OCI-LY7 (cell line): ENCODE results near the gene NCR1. TPM values are rescaled to one million over a fixed set of nuclear protein-coding genes. Genes with fewer than 3 reads are reported as not detected.
A peak's percentile ranks its signal among the peaks of the same experiment; 100 is the strongest.

Experiments used
- BruUV-seq: library from RNA; stranded (reverse); fragments of 400-500 nt; replicated peaks from 2 replicates; lab custom pipeline; 2021; lab: Mats Ljungman, UMichigan
- CTCF ChIA-PET: fragments of 300-600 bp; sonication (Branson Sonifier 250); formaldehyde crosslinking; loops from one replicate; lab custom pipeline; 2022; ENCODE audit warnings: antibody characterized with exemption; ENCODE audit not compliant: unreplicated experiment; lab: Charles Lee
- POLR2A ChIA-PET: fragments of 300-600 bp; sonication (Branson Sonifier 250); formaldehyde crosslinking; loops from one replicate; lab custom pipeline; 2022; ENCODE audit warnings: antibody characterized with exemption; lab: Charles Lee
- DNase-seq: peaks from one replicate; pipeline ENCODE4 v3.0.0-alpha.2; 2015; ENCODE audit warnings: low spot score
- H2AFZ ChIP-seq: fragments of 200-600 bp; sonication (generic), shearing (Covaris generic); 2 replicates; pipeline ENCODE4 v1.6.1; 2014; ENCODE audit warnings: mild to moderate bottlenecking, antibody characterized with exemption, low read length, moderate library complexity
- H3K27ac ChIP-seq: fragments of 200-600 bp; sonication (generic); 2 replicates; pipeline ENCODE4 v1.5.1; 2014; ENCODE audit warnings: mixed run types, low read depth, mild to moderate bottlenecking, moderate library complexity, low read length, inconsistent platforms; ENCODE audit not compliant: poor library complexity, severe bottlenecking
- H3K36me3 ChIP-seq: fragments of 200-600 bp; sonication (generic); 2 replicates; pipeline ENCODE4 v1.6.1; 2014; ENCODE audit warnings: mild to moderate bottlenecking, antibody characterized with exemption, low read length, moderate library complexity, mixed read lengths; ENCODE audit not compliant: insufficient read depth
- H3K4me1 ChIP-seq: fragments of 200-600 bp; sonication (generic); 2 replicates; pipeline ENCODE4 v1.5.1; 2014; ENCODE audit warnings: mild to moderate bottlenecking, low read length; ENCODE audit not compliant: insufficient read depth, poor library complexity, severe bottlenecking
- H3K4me2 ChIP-seq: fragments of 200-600 bp; sonication (generic); 2 replicates; pipeline ENCODE4 v1.6.1; 2014; ENCODE audit warnings: mild to moderate bottlenecking, low read length
- H3K4me3 ChIP-seq: fragments of 200-600 bp; sonication (generic); 2 replicates; pipeline ENCODE4 v1.5.1; 2014; ENCODE audit warnings: mild to moderate bottlenecking, low read depth, low read length; ENCODE audit not compliant: poor library complexity, severe bottlenecking
- H3K79me2 ChIP-seq: fragments of 200-600 bp; sonication (generic); 2 replicates; pipeline ENCODE4 v1.6.1; 2016; ENCODE audit warnings: low read depth, mild to moderate bottlenecking, low read length, moderate library complexity, mixed read lengths; ENCODE audit not compliant: insufficient read depth
- H3K9me2 ChIP-seq: fragments of 200-600 bp; sonication (generic); 2 replicates; pipeline ENCODE4 v1.6.1; 2016; ENCODE audit warnings: mild to moderate bottlenecking, low read length, mixed read lengths; ENCODE audit not compliant: insufficient read depth
- H3K9me3 ChIP-seq: fragments of 200-600 bp; sonication (generic); 2 replicates; pipeline ENCODE4 v1.6.1; 2014; ENCODE audit warnings: mild to moderate bottlenecking, mixed run types, low read length, mixed read lengths
- H4K20me1 ChIP-seq: fragments of 200-600 bp; sonication (generic); 2 replicates; pipeline ENCODE4 v1.6.1; 2014; ENCODE audit warnings: mild to moderate bottlenecking, antibody characterized with exemption, low read length, moderate library complexity, mixed read lengths; ENCODE audit not compliant: insufficient read depth
- EZH2phosphoT487 ChIP-seq: fragments of 200-600 bp; sonication (generic); IDR thresholded peaks from 2 replicates; pipeline ENCODE4 v1.6.1; 2018; ENCODE audit warnings: low read depth, borderline replicate concordance, mild to moderate bottlenecking, mixed run types, antibody characterized with exemption, low read length, moderate library complexity, mixed read lengths
- intact Hi-C: fragments of 100-400 bp; cut with micrococcal nuclease; formaldehyde crosslinking; loops from one replicate; pipeline ENCODE4 v1.10.0; 2022; ENCODE audit not compliant: unreplicated experiment
- small RNA-seq: library from RNA; depleted of rRNA; stranded (forward); fragments of <200 nt; gene quantifications from one replicate; pipeline ENCODE3, GENCODE V24; 2014
- total RNA-seq, 2 experiments: library from RNA; depleted of rRNA in 1 of 2; stranded (reverse); fragments of >200 nt in 1 of 2; shearing (Covaris generic) in 1 of 2; gene quantifications; 2 replicates each; pipeline ENCODE4 v1.2.3, GENCODE V29; 2014 to 2022
- TF ChIP-seq, protein P1 (sequence below): fragments of 200-600 bp; sonication (generic); conservative IDR thresholded peaks from 2 replicates; pipeline ENCODE4 v1.5.1; 2014; ENCODE audit warnings: mild to moderate bottlenecking, antibody characterized with exemption, low read length, moderate library complexity, mixed read lengths

The NCR1 gene
- total RNA-seq, 2 experiments from 2014 or later = not detected

DNA sequence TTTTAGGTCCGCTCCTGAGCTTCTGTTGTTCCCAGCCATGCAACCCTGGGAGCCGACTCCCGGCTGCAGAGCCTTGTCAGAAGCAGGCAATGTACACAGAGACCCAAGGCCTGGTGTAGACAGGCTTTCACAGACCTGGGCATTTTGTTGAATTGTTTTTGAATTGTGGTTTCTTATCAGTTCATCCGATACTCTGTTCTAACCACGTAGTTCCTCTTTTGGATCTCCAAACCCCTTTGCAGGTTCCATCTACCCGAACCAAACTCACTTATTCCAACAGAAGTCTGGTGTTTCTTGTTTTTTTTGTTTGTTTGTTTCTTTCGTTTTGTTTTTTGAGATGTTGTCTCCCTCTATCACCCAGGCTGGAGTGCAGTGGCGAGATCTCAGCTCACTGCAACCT, 53.9 kb downstream of the NCR1 start:
- peaks cover 31% of the 10 kb centered on the region for H3K4me1 ChIP-seq
- no peaks in the 10 kb centered on the region for H3K9me3 ChIP-seq
- POLR2A ChIA-PET = interaction anchor here (0.9 kb wide), 1 partner anchor 44 kb away, joined by 3 read pairs; no protein-coding TSS in a partner anchor
- peak overlapping the region; percentile 46 for H3K4me3 ChIP-seq
- H4K20me1 ChIP-seq = no peaks in the 10 kb centered on the region
- CTCF ChIA-PET = no interaction called here
- no peaks in the 10 kb centered on the region for H3K79me2 ChIP-seq
- no TSS peak for BruUV-seq
- intact Hi-C loops = no loop called here
- H3K27ac ChIP-seq = peak overlapping the region; percentile 85
- H3K4me2 ChIP-seq = peak overlapping the region; percentile 75
- peak overlapping the region; percentile 97 for H2AFZ ChIP-seq
- DNase-seq = peak; percentile 60
- no peaks in the 10 kb centered on the region for H3K36me3 ChIP-seq
- no peaks in the 10 kb centered on the region for H3K9me2 ChIP-seq
- TF ChIP-seq, protein P1, sequence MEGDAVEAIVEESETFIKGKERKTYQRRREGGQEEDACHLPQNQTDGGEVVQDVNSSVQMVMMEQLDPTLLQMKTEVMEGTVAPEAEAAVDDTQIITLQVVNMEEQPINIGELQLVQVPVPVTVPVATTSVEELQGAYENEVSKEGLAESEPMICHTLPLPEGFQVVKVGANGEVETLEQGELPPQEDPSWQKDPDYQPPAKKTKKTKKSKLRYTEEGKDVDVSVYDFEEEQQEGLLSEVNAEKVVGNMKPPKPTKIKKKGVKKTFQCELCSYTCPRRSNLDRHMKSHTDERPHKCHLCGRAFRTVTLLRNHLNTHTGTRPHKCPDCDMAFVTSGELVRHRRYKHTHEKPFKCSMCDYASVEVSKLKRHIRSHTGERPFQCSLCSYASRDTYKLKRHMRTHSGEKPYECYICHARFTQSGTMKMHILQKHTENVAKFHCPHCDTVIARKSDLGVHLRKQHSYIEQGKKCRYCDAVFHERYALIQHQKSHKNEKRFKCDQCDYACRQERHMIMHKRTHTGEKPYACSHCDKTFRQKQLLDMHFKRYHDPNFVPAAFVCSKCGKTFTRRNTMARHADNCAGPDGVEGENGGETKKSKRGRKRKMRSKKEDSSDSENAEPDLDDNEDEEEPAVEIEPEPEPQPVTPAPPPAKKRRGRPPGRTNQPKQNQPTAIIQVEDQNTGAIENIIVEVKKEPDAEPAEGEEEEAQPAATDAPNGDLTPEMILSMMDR = no peak
- no peak for TF ChIP-seq EZH2phosphoT487

Small RNA genes lying within 50 kb of the gene (small RNA-seq; reads per million reads assigned to genes)
- gene AC011476.8 = not detected
- 0.21 reads per million for gene RNU6-222P

Other genes starting within 250 kb of the NCR1 start
- gene LILRB4, start 243.2 kb upstream of the NCR1 start, total RNA-seq (2014; rRNA removed; shearing (Covaris generic)) = 0.82 and 1.4 TPM in 2 replicates
- 3.0 and 6.2 TPM in 2 replicates for gene LILRB4, start 243.2 kb upstream of the NCR1 start, total RNA-seq (2022)
- not detected in 2 replicates for gene KIR3DL3, start 181.7 kb upstream of the NCR1 start, total RNA-seq (2014; rRNA removed; shearing (Covaris generic))
- not detected in 2 replicates for gene KIR3DL3, start 181.7 kb upstream of the NCR1 start, total RNA-seq (2022)
- gene KIR2DL3, start 167.6 kb upstream of the NCR1 start, total RNA-seq (2014; rRNA removed; shearing (Covaris generic)) = not detected in 2 replicates
- gene KIR2DL3, start 167.6 kb upstream of the NCR1 start, total RNA-seq (2022) = not detected in 2 replicates
- not detected in 2 replicates for gene KIR2DL1, start 136.4 kb upstream of the NCR1 start, total RNA-seq (2014; rRNA removed; shearing (Covaris generic))
- gene KIR2DL1, start 136.4 kb upstream of the NCR1 start, total RNA-seq (2022) = not detected in 2 replicates
- not detected in 2 replicates for gene KIR2DL4, start 102.5 kb upstream of the NCR1 start, total RNA-seq (2014; rRNA removed; shearing (Covaris generic))
- gene KIR2DL4, start 102.5 kb upstream of the NCR1 start, total RNA-seq (2022) = not detected in 2 replicates
- not detected in 2 replicates for gene KIR3DL1, start 89.7 kb upstream of the NCR1 start, total RNA-seq (2014; rRNA removed; shearing (Covaris generic))
- gene KIR3DL1, start 89.7 kb upstream of the NCR1 start, total RNA-seq (2022) = not detected in 2 replicates
- not detected in 2 replicates for gene KIR2DS4, start 73.5 kb upstream of the NCR1 start, total RNA-seq (2014; rRNA removed; shearing (Covaris generic))
- gene KIR2DS4, start 73.5 kb upstream of the NCR1 start, total RNA-seq (2022) = not detected in 2 replicates
- gene KIR3DL2, start 55.7 kb upstream of the NCR1 start, total RNA-seq (2014; rRNA removed; shearing (Covaris generic)) = not detected in 2 replicates
- gene KIR3DL2, start 55.7 kb upstream of the NCR1 start, total RNA-seq (2022) = not detected in 2 replicates
- gene FCAR, start 31.9 kb upstream of the NCR1 start, total RNA-seq (2014; rRNA removed; shearing (Covaris generic)) = not detected in 2 replicates
- not detected in 2 replicates for gene FCAR, start 31.9 kb upstream of the NCR1 start, total RNA-seq (2022)
- gene NLRP7, start 41.4 kb downstream of the NCR1 start, total RNA-seq (2014; rRNA removed; shearing (Covaris generic)) = 0.41 and 0.69 TPM in 2 replicates
- gene NLRP7, start 41.4 kb downstream of the NCR1 start, total RNA-seq (2022) = 5.6 and 8.8 TPM in 2 replicates
- gene NLRP2, start 60.2 kb downstream of the NCR1 start, total RNA-seq (2014; rRNA removed; shearing (Covaris generic)) = not detected in 2 replicates
- gene NLRP2, start 60.2 kb downstream of the NCR1 start, total RNA-seq (2022) = not detected in 2 replicates
- gene GP6, start 132.1 kb downstream of the NCR1 start, total RNA-seq (2014; rRNA removed; shearing (Covaris generic)) = 0.25 and 0.44 TPM in 2 replicates
- gene GP6, start 132.1 kb downstream of the NCR1 start, total RNA-seq (2022) = 0.36 and 1.9 TPM in 2 replicates
- gene RDH13, start 157.0 kb downstream of the NCR1 start, total RNA-seq (2014; rRNA removed; shearing (Covaris generic)) = 23.1 and 29.5 TPM in 2 replicates
- 17.8 and 19.5 TPM in 2 replicates for gene RDH13, start 157.0 kb downstream of the NCR1 start, total RNA-seq (2022)
- 3.5 and 11.1 TPM in 2 replicates for gene EPS8L1, start 169.7 kb downstream of the NCR1 start, total RNA-seq (2014; rRNA removed; shearing (Covaris generic))
- 10.6 and 12.5 TPM in 2 replicates for gene EPS8L1, start 169.7 kb downstream of the NCR1 start, total RNA-seq (2022)
- 194 and 211 TPM in 2 replicates for gene PPP1R12C, start 211.5 kb downstream of the NCR1 start, total RNA-seq (2014; rRNA removed; shearing (Covaris generic))
- 177 and 186 TPM in 2 replicates for gene PPP1R12C, start 211.5 kb downstream of the NCR1 start, total RNA-seq (2022)
- gene TNNT1, start 243.1 kb downstream of the NCR1 start, total RNA-seq (2014; rRNA removed; shearing (Covaris generic)) = 17.6 and 21.9 TPM in 2 replicates
- gene TNNT1, start 243.1 kb downstream of the NCR1 start, total RNA-seq (2022) = 11.2 and 11.6 TPM in 2 replicates